NCI-H526 (cell line): ENCODE measurements around the gene TRABD2B.

Source experiments
- DNase-seq, 2 experiments: peaks; one replicate each; lab custom pipeline; 2025; lab: John Stamatoyannopoulos, UW

TRABD2B gene

GRCh38 chr1:47778280-47778679 is 218.9 kb downstream of the TRABD2B start:
- no peak for DNase-seq

GRCh38 chr1:47777322-47777721 is 219.9 kb downstream of the TRABD2B start:
- DNase-seq = no peak

GRCh38 chr1:47776667-47777131 is 220.5 kb downstream of the TRABD2B start:
- DNase-seq = peak in 1 of 2 experiments; percentile 41

- no peak for DNase-seq
Measured at GRCh38 chr1:47774986-47775834, 222.0 kb downstream of the TRABD2B start.

- DNase-seq = no peak
Measured at GRCh38 chr1:47772960-47773682, 224.1 kb downstream of the TRABD2B start.

GRCh38 chr1:47772281-47772680 is 224.9 kb downstream of the TRABD2B start:
- no peak for DNase-seq

- DNase-seq = no peak
Measured at GRCh38 chr1:47771751-47772150, 225.4 kb downstream of the TRABD2B start.

GRCh38 chr1:47769983-47770382 is 227.2 kb downstream of the TRABD2B start:
- no peak for DNase-seq

- no peak for DNase-seq
Measured at GRCh38 chr1:47769295-47769694, 227.9 kb downstream of the TRABD2B start.

GRCh38 chr1:47767741-47768100 is 229.5 kb downstream of the TRABD2B start:
- DNase-seq = no peak

GRCh38 chr1:47766832-47767740 is 230.1 kb downstream of the TRABD2B start:
- no peak for DNase-seq

- no peak for DNase-seq
Measured at GRCh38 chr1:47765742-47766485, 231.3 kb downstream of the TRABD2B start.

- no peak for DNase-seq
Measured at GRCh38 chr1:47765236-47765635, 231.9 kb downstream of the TRABD2B start.

- DNase-seq = no peak
Measured at GRCh38 chr1:47764461-47765046, 232.6 kb downstream of the TRABD2B start.

- DNase-seq = no peak
Measured at GRCh38 chr1:47763591-47764171, 233.5 kb downstream of the TRABD2B start.

GRCh38 chr1:47761974-47762373 is 235.2 kb downstream of the TRABD2B start:
- DNase-seq = no peak

GRCh38 chr1:47761201-47761930 is 235.8 kb downstream of the TRABD2B start:
- DNase-seq = no peak

- no peak for DNase-seq
Measured at GRCh38 chr1:47759936-47760629, 237.1 kb downstream of the TRABD2B start.

- DNase-seq = no peak
Measured at GRCh38 chr1:47759251-47759935, 237.8 kb downstream of the TRABD2B start.
